ENCODE measurements around the gene CRYAB. TPM values are rescaled to one million over a fixed set of nuclear protein-coding genes. Genes with fewer than 3 reads are reported as not detected.
A peak's percentile ranks its signal among the peaks of the same experiment; 100 is the strongest.
"Not testable (repeated sequence)": the region's sequence is repeated elsewhere in the genome, so short reads cannot be mapped to it uniquely, and the experiment has no call there.

The CRYAB gene
- total RNA-seq, 1 donor from 2014 or later: not detected

DNA sequence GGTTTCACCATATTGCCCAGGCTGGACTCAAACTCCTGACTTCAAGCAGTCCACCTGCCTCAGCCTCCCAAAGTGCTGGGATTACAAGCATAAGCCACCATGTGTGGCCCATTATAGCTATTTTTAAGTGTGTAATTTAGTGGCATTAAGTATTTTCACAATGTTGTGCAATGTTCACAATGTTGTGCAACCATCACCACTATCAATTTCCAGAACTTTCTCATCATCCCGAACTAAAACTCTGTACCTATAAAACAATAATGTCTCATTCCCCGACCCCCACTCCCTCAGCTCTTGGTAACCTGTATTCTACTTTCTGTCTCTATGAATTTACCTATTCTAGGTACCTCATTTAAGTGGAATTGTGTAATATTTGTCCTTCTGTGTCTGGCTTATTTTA is 24.7 kb downstream of the CRYAB start:
- Histone ChIP-seq H3K36me3 (ENCODE audit: control insufficient read depth, insufficient read depth, low read length) (no peaks in the 10 kb centered on the region), H3K27me3 (ENCODE audit: control insufficient read depth, insufficient read depth, low read length) (no peaks in the 10 kb centered on the region), H3K4me3 (ENCODE audit: low read depth, low read length) (no peak overlapping the region)
- TF ChIP-seq, protein P1, sequence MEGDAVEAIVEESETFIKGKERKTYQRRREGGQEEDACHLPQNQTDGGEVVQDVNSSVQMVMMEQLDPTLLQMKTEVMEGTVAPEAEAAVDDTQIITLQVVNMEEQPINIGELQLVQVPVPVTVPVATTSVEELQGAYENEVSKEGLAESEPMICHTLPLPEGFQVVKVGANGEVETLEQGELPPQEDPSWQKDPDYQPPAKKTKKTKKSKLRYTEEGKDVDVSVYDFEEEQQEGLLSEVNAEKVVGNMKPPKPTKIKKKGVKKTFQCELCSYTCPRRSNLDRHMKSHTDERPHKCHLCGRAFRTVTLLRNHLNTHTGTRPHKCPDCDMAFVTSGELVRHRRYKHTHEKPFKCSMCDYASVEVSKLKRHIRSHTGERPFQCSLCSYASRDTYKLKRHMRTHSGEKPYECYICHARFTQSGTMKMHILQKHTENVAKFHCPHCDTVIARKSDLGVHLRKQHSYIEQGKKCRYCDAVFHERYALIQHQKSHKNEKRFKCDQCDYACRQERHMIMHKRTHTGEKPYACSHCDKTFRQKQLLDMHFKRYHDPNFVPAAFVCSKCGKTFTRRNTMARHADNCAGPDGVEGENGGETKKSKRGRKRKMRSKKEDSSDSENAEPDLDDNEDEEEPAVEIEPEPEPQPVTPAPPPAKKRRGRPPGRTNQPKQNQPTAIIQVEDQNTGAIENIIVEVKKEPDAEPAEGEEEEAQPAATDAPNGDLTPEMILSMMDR (IDR thresholded peaks at IDR 0.05; ENCODE audit: insufficient read depth, low read length, severe bottlenecking): no peak
- no peak for DNase-seq (ENCODE audit: low read depth)
- no peak for FAIRE-seq

DNA sequence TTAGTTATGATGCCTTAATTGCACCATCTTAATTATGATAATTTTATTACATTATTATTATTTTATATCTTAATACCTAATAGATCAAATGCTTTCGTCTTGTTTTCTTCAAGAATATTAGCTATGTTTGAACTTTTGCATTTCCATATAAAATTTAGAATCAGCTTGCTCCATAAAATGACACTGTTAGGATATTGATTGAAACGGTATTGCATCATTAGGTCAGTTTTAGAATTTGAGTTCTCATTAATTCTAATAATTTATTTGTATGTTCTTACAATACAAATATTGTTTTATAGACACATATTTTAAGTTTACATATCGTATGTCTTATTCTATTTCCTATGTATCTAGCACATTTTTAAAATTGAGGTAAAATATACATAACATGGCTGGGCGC is 25.5 kb downstream of the CRYAB start:
- H3K36me3 ChIP-seq (ENCODE audit: control insufficient read depth, insufficient read depth, low read length): no peaks in the 10 kb centered on the region
- FAIRE-seq (no peak), DNase-seq (ENCODE audit: low read depth) (no peak)
- TF ChIP-seq, protein P1 (IDR thresholded peaks at IDR 0.05; ENCODE audit: insufficient read depth, low read length, severe bottlenecking): no peak
- no peak overlapping the region for H3K4me3 ChIP-seq (ENCODE audit: low read depth, low read length)
- H3K27me3 ChIP-seq (ENCODE audit: control insufficient read depth, insufficient read depth, low read length): no peaks in the 10 kb centered on the region

DNA sequence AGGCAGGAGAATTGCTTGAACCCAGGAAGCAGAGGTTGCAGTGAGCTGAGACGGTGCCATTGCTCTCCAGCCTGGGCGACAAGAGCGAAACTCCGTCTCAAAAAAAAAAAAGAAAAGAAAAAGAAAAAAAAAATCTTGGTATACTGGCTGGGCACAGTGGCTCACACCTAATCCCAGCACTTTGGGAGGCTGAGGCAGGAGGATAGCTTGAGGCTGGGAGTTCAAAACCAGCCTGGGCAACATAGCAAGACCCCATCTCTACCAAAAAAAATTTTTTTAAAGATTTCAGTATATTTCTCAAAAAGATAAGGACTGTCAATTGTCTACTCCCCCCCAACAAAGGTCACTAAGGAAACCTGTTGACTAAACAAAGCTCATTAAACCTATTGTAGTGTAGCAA is 26.5 kb downstream of the CRYAB start:
- not testable (repeated sequence) for DNase-seq (ENCODE audit: low read depth); FAIRE-seq

DNA sequence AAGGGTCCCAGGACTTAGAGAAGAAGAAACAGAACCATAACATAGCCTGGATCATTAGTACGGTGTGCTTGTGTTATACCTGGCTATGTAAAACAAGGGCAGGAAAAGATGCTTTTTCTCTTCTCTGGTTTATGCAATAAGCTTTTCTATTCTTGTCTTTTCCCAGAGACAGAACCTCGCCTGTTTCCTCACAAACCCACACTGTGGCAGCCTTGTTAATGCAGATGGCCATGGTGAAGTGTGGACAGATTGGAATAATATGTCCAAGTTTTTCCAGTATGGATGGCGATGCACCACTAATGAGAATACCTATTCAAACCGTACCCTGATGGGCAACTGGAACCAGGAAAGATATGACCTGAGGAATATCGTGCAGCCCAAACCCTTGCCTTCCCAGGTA is 29.4 kb downstream of the CRYAB start:
- TF ChIP-seq, protein P1 (IDR thresholded peaks at IDR 0.05; ENCODE audit: insufficient read depth, low read length, severe bottlenecking): no peak
- Histone ChIP-seq H3K27me3 (ENCODE audit: control insufficient read depth, insufficient read depth, low read length) (no peaks in the 10 kb centered on the region), H3K36me3 (ENCODE audit: control insufficient read depth, insufficient read depth, low read length) (no peaks in the 10 kb centered on the region), H3K4me3 (ENCODE audit: low read depth, low read length) (no peak overlapping the region)
- FAIRE-seq (no peak), DNase-seq (ENCODE audit: low read depth) (no peak)

More for the DNA sequence above, 26.5 kb downstream of the CRYAB start:
- not testable (repeated sequence) for H3K4me3 ChIP-seq (ENCODE audit: low read depth, low read length); H3K27me3 ChIP-seq (ENCODE audit: control insufficient read depth, insufficient read depth, low read length); H3K36me3 ChIP-seq (ENCODE audit: control insufficient read depth, insufficient read depth, low read length)

DNA sequence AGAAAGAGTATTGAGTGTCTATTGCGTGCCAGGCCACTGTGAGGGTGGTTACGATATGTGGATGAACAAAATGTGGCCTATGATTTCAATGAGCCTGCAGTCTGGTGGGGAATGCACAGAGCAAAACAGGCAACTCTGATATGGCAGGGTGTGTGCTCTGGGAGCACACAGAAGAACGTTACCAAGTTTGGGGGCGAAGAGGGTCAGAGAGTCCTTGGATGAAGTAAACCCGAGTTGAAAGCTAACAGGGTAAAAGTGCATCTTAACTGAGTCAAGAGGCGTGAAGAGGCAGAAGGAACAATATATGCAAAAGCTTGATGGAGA is 32.0 kb downstream of the CRYAB start:
- Histone ChIP-seq H3K4me3 (ENCODE audit: low read depth, low read length) (peak overlapping the region; percentile 61), H3K27me3 (ENCODE audit: control insufficient read depth, insufficient read depth, low read length) (no peaks in the 10 kb centered on the region), H3K36me3 (ENCODE audit: control insufficient read depth, insufficient read depth, low read length) (no peaks in the 10 kb centered on the region)
- DNase-seq (ENCODE audit: low read depth) (no peak), FAIRE-seq (no peak)
- TF ChIP-seq, protein P1 (IDR thresholded peaks at IDR 0.05; ENCODE audit: insufficient read depth, low read length, severe bottlenecking): no peak

DNA sequence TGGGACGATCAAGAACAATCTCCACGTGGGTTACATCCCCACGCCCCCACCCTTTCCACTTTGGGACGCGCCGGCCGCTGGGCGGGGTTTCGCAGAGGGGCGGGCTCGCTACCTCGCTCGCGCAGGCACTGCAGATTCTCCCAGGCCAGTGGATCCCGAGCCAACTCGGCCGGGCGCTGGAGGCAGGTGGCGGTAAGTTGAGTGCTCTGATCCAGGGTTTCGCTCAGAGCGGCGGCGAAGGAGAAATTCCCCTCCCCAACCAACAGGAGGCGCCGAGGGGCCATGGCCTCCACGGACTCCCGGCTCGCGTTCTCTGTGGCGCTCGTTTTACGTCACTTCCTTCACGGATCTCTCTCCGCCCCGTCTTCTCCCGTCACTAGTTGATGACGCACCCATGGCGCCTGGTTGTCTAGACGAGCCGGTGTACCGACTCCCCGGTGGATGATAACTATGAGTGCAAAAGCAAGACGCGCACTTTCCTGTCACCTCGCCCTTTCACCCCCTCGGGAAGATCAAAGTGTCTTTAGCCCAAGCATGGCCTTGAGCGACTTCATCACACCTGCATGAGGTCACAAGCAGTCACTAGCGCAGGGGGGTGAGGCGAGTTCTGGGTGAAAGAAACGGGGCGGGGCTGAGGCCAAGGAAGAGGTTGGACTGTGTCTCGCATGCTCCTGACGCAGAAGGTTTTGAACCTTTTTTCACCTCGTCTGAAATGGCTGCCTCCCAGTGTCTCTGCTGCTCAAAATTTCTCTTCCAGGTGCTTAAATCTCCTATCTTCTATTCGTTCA is 32.5 kb downstream of the CRYAB start, which contains the start of the genes CFAP68 and FDXACB1:
Gene CFAP68, plus strand, starts transcription at position 693 of the 788 bp plus-strand sequence. Its CDS starts 20 bp downstream, at position 713.
Gene FDXACB1, minus strand, starts transcription at position 317 of the 788 bp plus-strand sequence. Its CDS starts 33 bp downstream, at position 284.
- H3K36me3 ChIP-seq (ENCODE audit: control insufficient read depth, insufficient read depth, low read length): no peaks in the 10 kb centered on the region
- FAIRE-seq (peak; percentile 66), DNase-seq (ENCODE audit: low read depth) (peak; percentile 94)
- H3K27me3 ChIP-seq (ENCODE audit: control insufficient read depth, insufficient read depth, low read length): no peaks in the 10 kb centered on the region
- TF ChIP-seq, protein P1 (IDR thresholded peaks at IDR 0.05; ENCODE audit: insufficient read depth, low read length, severe bottlenecking): peak; percentile 99
- peak within 1 kb of the TSS; percentile 61 for H3K4me3 ChIP-seq (ENCODE audit: low read depth, low read length)
